T-helper 1 cell treated with Interleukin-12 subunit alpha and Interleukin-12 subunit beta and Interleukin-4 antibody, amounts not matched to agents 30 μg/mL and 1 μg/mL, for 36 hours (primary cell): Measurements from ENCODE around the gene OMD.

Experiments
- H3K27ac Mint-ChIP-seq: one replicate; pipeline ENCODE4 v1.8.0; 2021; ENCODE audit warnings: mild to moderate bottlenecking, mixed read lengths
- H3K27me3 Mint-ChIP-seq: one replicate; pipeline ENCODE4 v1.8.0; 2021; ENCODE audit warnings: low read depth, mixed read lengths
- H3K36me3 Mint-ChIP-seq: one replicate; pipeline ENCODE4 v1.8.0; 2021; ENCODE audit warnings: low read depth, mixed read lengths
- H3K4me1 Mint-ChIP-seq: one replicate; pipeline ENCODE4 v1.8.0; 2021; ENCODE audit warnings: low read depth, mixed read lengths
- H3K4me3 Mint-ChIP-seq: one replicate; pipeline ENCODE4 v1.8.0; 2021; ENCODE audit warnings: mild to moderate bottlenecking, moderate library complexity, mixed read lengths
- H3K9me3 Mint-ChIP-seq: one replicate; pipeline ENCODE4 v1.8.0; 2021; ENCODE audit warnings: mixed read lengths

Gene OMD, protein sequence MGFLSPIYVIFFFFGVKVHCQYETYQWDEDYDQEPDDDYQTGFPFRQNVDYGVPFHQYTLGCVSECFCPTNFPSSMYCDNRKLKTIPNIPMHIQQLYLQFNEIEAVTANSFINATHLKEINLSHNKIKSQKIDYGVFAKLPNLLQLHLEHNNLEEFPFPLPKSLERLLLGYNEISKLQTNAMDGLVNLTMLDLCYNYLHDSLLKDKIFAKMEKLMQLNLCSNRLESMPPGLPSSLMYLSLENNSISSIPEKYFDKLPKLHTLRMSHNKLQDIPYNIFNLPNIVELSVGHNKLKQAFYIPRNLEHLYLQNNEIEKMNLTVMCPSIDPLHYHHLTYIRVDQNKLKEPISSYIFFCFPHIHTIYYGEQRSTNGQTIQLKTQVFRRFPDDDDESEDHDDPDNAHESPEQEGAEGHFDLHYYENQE

DNA sequence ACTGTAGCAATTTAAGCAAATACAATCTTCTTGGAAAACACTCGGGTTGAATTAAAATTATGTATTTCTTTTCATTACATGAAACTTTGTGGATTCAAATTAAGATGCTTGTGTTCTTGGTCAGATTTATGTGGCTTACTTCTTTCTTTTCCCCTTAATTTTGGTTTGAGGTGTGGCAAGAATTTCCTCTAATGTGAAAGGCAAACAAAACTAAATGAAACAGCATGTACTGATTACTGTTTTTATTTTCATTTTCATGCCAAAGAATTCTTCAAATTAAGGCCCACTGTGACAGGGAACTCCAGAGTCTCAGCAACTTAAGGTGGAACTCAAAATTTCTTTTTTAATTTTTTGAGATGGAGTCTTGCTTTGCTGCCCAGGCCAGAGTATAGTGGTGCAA, at the start of gene OMD:
OMD (minus strand) TSS at position 132 of the 400 bp plus-strand sequence. CDS start 6,913 bp downstream, outside the sequence.
- Mint-ChIP-seq H3K9me3 (no peaks in the 10 kb centered on the region), H3K27ac (no peak within 1 kb of the TSS), H3K36me3 (no peaks in the 10 kb centered on the region), H3K4me3 (no peak within 1 kb of the TSS), H3K4me1 (no peaks in the 10 kb centered on the region), H3K27me3 (no peaks in the 10 kb centered on the region)

DNA sequence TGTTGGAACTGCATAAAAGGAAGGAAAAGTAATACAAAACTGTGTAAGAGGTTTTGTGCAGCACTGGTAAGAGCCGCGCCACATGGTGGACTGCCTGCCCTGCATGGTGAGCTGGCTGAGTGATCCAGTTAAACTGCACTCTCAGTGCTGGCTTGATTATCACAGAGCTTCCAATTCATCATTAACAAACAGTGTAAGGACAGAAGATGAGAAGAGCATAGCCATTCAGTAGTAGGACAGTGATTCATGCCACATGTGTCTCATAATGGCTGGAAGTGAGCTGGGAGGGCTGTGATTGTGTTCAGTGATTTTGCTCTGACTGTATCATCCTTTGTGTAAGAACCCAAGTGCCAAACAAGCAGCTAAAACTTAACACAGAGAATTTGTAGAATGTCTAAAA, 43.9 kb upstream of the OMD start:
- no peak overlapping the region for H3K27ac Mint-ChIP-seq
- no peak overlapping the region for H3K4me3 Mint-ChIP-seq
- H3K4me1 Mint-ChIP-seq, result no peaks in the 10 kb centered on the region
- no peaks in the 10 kb centered on the region for H3K36me3 Mint-ChIP-seq
- H3K27me3 Mint-ChIP-seq, result no peaks in the 10 kb centered on the region
- H3K9me3 Mint-ChIP-seq, result no peaks in the 10 kb centered on the region

DNA sequence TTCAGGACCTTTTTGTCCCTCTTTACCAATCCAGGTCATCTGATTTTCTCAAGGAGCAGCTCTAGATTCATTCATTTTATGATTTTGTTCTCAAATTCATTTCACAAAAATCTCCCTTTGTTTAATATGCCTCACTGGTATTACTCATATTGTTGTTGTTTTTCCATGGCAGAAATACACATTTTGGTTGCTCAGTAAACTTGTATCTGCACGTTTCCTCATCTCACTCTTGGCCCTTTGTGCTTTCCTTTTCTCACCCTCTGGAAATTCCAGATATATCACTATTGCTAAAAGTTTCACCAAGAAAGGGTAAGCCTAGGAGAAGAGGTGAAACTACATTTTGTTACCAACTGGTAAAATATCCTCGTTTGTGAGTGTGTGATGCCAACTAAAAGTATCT, 43.2 kb upstream of the OMD start:
- no peaks in the 10 kb centered on the region for H3K36me3 Mint-ChIP-seq
- no peak overlapping the region for H3K27ac Mint-ChIP-seq
- H3K4me3 Mint-ChIP-seq, result no peak overlapping the region
- no peaks in the 10 kb centered on the region for H3K27me3 Mint-ChIP-seq
- H3K9me3 Mint-ChIP-seq, result no peaks in the 10 kb centered on the region
- no peaks in the 10 kb centered on the region for H3K4me1 Mint-ChIP-seq

DNA sequence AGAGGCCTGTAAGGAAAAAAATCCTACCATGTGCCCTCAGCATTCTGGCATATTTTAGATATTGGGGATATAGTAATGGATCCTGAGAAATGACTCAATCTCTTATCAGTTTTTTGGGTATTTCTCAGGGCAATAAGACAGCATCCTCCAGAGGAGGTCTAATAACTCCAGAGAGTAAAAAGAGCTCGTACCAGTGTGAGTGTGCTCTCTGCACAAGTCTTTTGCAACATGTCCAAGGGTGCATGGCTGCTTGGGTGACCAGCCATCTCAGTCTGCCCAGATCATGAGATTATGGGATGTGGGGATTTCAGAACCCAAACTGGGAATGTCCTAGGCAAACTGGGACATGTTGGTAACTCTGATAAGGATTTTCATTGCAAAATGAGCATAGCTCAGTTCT, 42.8 kb upstream of the OMD start:
- Mint-ChIP-seq H3K9me3 (no peaks in the 10 kb centered on the region), H3K4me1 (no peaks in the 10 kb centered on the region), H3K4me3 (no peak overlapping the region), H3K36me3 (no peaks in the 10 kb centered on the region), H3K27ac (no peak overlapping the region), H3K27me3 (no peaks in the 10 kb centered on the region)

DNA sequence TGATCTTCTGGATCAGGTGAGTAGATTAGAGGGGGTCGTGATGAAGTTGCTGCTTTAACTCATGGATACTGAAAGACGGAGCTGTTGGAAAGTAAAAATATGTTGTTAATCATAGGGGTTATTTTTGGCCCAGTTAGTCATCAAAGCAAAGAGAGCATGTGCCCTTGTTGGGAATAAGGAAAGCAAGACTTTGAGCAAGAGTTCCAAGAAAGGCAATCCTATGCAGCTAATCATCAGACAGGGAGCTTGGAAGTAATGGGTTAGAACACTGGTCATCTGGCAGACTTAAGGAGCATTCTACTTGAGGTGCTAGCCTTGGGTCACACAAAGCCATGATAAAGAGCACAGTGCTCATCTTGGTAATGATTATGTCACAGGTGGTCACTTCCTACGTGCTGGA, 39.7 kb upstream of the OMD start:
- Mint-ChIP-seq H3K9me3 (no peaks in the 10 kb centered on the region), H3K36me3 (no peaks in the 10 kb centered on the region), H3K4me1 (no peaks in the 10 kb centered on the region)

DNA sequence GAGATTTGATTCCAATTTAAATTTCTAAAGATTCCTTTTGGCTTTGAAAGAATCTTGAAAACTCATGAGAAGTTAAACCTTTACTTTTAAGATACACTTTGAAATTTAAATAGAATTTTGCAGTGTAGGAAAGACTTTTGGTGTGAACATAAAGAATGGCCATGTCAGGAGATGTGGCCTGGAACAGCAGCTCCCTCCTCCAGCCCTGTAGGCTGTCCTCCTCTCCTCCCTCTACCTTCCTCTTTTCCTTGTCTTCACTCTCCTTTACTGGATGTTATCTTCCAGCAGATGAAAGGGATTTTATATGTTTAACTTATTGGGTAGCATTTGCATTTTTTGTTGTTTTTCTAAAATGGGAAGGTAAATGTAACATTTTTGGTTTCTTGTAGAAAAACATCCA, 39.1 kb upstream of the OMD start:
- no peaks in the 10 kb centered on the region for H3K4me1 Mint-ChIP-seq
- H3K27ac Mint-ChIP-seq, result no peak overlapping the region
- H3K9me3 Mint-ChIP-seq, result no peaks in the 10 kb centered on the region
- H3K36me3 Mint-ChIP-seq, result no peaks in the 10 kb centered on the region
- H3K4me3 Mint-ChIP-seq, result no peak overlapping the region
- no peaks in the 10 kb centered on the region for H3K27me3 Mint-ChIP-seq

More for the DNA sequence above, 39.7 kb upstream of the OMD start:
- Mint-ChIP-seq H3K27me3 (no peaks in the 10 kb centered on the region), H3K4me3 (no peak overlapping the region), H3K27ac (no peak overlapping the region)

DNA sequence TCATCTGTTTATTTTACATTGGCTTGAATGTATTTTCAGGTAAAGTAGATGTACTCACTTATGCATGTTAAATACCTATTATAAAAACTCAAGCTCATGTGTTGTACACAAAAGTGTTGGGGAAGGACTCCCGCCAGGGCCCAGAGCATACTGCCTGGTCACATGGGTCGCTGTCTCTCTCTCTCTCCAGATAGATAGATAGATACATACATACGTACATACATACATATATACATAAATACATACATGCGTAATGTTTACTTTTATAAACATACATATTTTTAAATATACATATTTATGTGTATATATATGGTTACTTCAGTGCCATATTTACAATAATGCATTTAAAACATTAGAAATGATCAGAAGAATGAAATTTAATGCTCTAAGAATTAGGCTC, 33.3 kb upstream of the OMD start:
- H3K4me1 Mint-ChIP-seq, result no peaks in the 10 kb centered on the region
- H3K27me3 Mint-ChIP-seq, result no peaks in the 10 kb centered on the region
- H3K27ac Mint-ChIP-seq, result no peak overlapping the region
- H3K9me3 Mint-ChIP-seq, result no peaks in the 10 kb centered on the region
- H3K36me3 Mint-ChIP-seq, result no peaks in the 10 kb centered on the region
- H3K4me3 Mint-ChIP-seq, result no peak overlapping the region

DNA sequence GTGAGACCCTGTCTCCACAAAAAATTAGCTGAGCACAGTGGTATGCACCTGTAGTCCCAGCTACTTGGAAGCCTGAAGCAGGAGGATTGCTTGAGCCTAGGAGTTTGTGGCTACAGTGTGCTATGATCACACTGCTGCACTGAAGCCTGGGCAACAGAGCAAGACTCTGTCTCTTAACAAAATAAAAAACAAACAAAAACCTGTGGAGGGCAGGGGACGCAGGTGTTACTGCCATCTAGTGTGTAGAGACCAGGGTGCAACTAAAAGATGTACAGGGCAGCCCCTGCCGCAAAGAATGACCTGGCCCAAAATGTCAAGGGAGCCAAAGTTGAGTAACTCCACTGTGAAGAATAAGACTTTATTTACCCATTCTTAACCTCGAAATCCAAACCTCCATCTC, 30.9 kb upstream of the OMD start:
- Mint-ChIP-seq H3K27ac (no peak overlapping the region), H3K36me3 (no peaks in the 10 kb centered on the region), H3K4me3 (no peak overlapping the region), H3K4me1 (no peaks in the 10 kb centered on the region), H3K27me3 (no peaks in the 10 kb centered on the region), H3K9me3 (no peaks in the 10 kb centered on the region)

DNA sequence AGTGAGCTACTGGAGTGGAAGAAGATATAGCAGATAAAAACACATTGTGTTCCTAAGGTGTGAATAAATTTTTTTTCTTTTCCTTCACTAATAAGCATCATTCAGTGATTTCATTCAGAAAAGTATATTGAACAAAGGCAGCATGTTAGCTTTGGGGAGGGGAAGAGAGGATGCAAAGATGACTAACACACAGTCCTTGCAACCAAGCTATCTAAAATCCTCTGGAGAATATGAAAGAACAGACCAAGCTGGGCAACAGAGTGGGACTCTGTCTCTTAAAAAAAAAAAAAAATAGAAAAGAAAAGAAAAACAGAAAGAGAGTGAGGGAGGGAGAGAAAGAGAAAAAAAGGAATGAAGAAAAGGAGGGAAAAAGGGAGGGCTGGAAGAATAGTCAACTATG, 22.3 kb upstream of the OMD start:
- no peaks in the 10 kb centered on the region for H3K36me3 Mint-ChIP-seq
- no peak overlapping the region for H3K27ac Mint-ChIP-seq
- H3K4me3 Mint-ChIP-seq, result no peak overlapping the region
- no peaks in the 10 kb centered on the region for H3K27me3 Mint-ChIP-seq
- no peaks in the 10 kb centered on the region for H3K4me1 Mint-ChIP-seq
- no peaks in the 10 kb centered on the region for H3K9me3 Mint-ChIP-seq

DNA sequence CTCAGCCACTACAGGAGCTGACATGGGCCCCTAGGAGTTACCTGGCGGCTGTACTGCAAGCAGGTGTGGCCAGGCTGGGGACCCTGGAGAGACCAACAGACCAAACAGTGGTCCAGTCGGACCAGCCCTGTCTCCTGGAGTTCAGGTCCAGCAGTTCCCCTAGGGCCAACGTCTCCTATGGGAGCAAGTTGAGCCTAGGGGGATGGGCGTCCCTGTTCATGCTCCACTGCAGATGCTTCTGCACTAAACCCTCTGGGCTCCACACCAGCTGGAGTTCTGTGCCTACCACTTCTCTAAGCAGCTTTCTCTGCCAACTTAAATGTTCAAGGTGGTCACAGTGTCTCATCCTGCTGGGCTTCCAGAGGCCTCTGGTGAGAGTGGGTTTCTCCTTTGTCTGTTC, 20.6 kb upstream of the OMD start:
- H3K27ac Mint-ChIP-seq, result no peak overlapping the region
- no peaks in the 10 kb centered on the region for H3K27me3 Mint-ChIP-seq
- H3K4me3 Mint-ChIP-seq, result no peak overlapping the region
- H3K9me3 Mint-ChIP-seq, result no peaks in the 10 kb centered on the region
- peaks cover 3% of the 10 kb centered on the region for H3K4me1 Mint-ChIP-seq
- no peaks in the 10 kb centered on the region for H3K36me3 Mint-ChIP-seq

DNA sequence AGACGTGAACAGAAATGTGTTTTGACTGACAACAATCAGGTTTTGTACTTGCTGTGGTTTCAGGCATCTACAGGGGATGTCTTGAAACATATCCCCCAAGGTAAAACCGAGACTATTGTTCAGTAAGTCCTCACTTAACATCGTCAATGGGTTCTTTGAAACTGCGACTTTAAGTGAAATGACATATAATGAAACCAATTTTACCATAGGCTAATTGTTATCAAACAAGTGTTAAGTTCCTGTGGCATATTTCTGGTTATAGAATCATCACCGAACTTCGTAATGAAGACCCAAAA, 16.4 kb upstream of the OMD start:
- Mint-ChIP-seq H3K27ac (no peak overlapping the region), H3K4me1 (peaks cover 5% of the 10 kb centered on the region), H3K27me3 (no peaks in the 10 kb centered on the region), H3K9me3 (no peaks in the 10 kb centered on the region), H3K36me3 (no peaks in the 10 kb centered on the region), H3K4me3 (peak overlapping the region; percentile 4)

DNA sequence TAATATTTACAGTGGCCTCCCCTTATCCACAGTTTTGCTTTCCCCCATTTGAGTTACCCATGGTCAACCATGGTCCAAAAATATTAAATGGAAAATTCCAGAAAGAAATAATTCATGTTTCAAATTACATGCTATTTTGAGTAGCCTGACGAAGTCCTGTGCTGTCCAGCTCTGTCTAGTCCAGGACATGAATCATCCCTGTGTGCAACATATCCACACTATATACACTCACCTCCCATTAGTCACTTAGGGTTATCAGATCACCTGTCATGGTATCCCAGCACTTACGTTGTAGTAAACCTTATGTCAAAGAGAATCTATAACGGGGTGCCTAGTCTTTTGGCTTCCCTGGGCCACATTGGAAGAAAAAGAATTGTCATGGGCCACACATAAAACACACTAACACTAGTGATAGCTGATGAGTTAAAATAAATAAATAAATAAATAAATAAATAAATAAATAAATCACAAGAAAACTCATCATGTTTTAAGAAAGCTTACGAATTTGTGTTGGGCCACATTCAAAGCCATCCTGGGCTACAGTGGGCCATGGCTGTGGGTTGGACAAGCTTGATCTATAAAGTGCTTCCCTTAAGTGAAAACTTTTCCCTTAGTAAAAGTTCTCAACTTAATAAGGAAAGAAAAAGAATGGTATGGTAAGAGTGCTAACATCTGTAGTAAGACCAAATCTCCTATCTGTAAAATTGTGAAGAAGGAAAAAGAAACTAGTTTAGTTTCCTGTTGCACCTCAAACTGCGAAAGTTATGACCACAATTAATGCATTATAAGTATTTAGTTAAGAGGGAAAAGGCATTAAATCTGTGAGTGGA, 15.9 kb upstream of the OMD start:
- peak overlapping the region; percentile 4 for H3K4me3 Mint-ChIP-seq
- H3K27ac Mint-ChIP-seq, result no peak overlapping the region
- no peaks in the 10 kb centered on the region for H3K9me3 Mint-ChIP-seq
- no peaks in the 10 kb centered on the region for H3K27me3 Mint-ChIP-seq
- H3K36me3 Mint-ChIP-seq, result no peaks in the 10 kb centered on the region
- peaks cover 5% of the 10 kb centered on the region for H3K4me1 Mint-ChIP-seq

DNA sequence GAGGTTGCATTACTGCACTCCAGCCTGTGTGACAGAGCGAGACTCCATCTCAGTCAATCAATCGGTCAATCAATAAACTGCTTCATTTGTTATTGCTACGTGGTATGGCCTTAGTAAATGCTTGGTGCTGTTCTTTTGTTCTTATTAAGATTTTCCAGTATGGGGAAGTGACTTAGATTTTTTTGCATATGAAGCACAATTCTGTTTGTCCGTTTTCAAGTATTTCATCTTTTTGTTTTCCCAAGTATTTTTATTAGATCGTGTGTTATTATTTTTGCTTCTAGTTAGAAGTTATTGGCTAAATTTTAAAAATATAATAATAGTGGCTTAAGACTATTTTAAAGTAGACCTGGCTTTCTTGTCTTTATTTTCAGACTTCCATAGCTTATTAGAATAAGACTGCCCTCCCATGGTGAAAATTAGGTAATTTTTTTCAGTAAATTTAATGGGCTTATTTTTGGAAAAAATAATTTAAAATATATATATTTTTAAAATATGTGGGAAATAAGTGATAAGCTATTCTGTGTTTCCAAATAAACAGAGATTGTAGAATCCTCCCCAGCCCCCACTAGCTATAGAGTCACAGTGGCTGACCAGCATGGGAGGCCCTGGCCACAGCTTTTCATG, 14.7 kb upstream of the OMD start:
- Mint-ChIP-seq H3K27me3 (no peaks in the 10 kb centered on the region), H3K9me3 (no peaks in the 10 kb centered on the region), H3K36me3 (no peaks in the 10 kb centered on the region), H3K4me1 (peaks cover 5% of the 10 kb centered on the region), H3K4me3 (no peak overlapping the region), H3K27ac (no peak overlapping the region)

DNA sequence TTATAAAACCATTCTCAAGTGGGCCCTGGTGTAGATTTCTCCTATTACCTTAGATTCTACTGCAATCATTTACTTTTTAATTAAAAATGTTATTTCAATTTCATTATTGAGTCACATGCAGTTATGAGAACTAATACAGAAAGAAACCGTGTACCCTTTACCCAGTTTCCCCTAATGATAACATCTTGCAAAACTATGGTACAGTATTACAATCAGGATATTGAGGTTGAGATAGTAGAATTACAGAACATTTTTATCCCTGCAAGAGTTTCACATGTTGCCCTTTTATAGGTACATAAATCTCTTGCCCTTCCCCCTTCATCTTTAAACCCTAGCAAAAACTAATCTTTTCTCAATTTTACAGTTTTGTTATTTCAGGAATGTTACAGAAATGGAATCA, 11.0 kb upstream of the OMD start:
- peaks cover 1% of the 10 kb centered on the region for H3K4me1 Mint-ChIP-seq
- no peaks in the 10 kb centered on the region for H3K9me3 Mint-ChIP-seq
- peaks cover 2% of the 10 kb centered on the region for H3K36me3 Mint-ChIP-seq
- no peaks in the 10 kb centered on the region for H3K27me3 Mint-ChIP-seq
- no peak overlapping the region for H3K27ac Mint-ChIP-seq
- no peak overlapping the region for H3K4me3 Mint-ChIP-seq

DNA sequence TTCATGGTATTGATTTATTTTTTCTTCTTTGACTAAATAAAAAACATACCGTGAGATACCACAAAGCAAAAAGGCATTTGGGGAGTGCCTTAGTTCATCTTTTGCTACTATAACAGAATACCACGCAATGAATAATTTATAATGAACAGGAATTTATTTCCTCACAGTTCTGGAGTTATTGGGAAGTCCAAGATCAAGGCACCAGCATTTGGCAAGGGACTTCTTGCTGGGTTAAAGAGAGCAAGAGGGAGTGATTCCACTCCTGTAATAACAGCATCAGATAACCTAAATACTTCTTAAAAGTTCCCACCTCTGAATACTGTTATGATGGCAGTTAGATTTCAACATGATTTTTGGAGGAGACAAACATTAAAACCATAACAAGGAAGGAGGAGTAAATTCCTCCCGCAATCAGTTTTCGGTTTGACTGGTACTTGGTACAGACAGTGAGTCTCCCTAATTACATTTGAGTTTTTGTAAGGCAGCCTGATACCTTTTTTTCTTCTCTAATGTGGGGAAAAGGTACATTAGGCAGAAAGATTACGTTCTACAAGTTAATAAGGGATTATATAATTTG, 8.8 kb upstream of the OMD start:
- H3K9me3 Mint-ChIP-seq, result no peaks in the 10 kb centered on the region
- no peaks in the 10 kb centered on the region for H3K27me3 Mint-ChIP-seq
- H3K4me3 Mint-ChIP-seq, result no peak overlapping the region
- H3K4me1 Mint-ChIP-seq, result no peaks in the 10 kb centered on the region
- no peak overlapping the region for H3K27ac Mint-ChIP-seq
- H3K36me3 Mint-ChIP-seq, result peaks cover 2% of the 10 kb centered on the region
